DMS 273 (cell line): ENCODE data around the gene PPARG.
"Not testable (repeated sequence)": the region's sequence is repeated elsewhere in the genome, so short reads cannot be mapped to it uniquely, and the experiment has no call there.

Source experiments
- DNase-seq: peaks from one replicate; lab custom pipeline; 2025; ENCODE audit not compliant: unreplicated experiment; lab: John Stamatoyannopoulos, UW

The PPARG gene

DNA sequence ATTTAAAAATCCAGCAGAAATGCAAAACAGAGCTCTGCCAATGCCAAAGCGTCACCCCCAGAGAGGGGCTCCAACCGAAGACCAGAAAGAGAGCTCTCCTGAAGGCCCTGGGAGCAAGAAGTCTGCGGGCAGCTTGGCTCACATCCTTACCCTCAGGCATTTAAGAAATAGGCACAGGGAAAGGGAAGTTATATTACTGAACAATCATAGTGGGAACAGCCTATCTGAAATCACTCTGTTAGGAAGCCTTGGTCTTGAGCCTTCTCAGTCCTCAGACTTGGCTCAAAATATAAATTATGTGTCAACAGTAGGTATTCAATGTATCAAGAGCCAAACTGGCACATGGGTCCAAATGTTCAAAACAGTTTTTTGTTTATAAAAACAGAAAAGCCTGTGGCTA is 10.3 kb upstream of the PPARG start:
- no peak for DNase-seq

DNA sequence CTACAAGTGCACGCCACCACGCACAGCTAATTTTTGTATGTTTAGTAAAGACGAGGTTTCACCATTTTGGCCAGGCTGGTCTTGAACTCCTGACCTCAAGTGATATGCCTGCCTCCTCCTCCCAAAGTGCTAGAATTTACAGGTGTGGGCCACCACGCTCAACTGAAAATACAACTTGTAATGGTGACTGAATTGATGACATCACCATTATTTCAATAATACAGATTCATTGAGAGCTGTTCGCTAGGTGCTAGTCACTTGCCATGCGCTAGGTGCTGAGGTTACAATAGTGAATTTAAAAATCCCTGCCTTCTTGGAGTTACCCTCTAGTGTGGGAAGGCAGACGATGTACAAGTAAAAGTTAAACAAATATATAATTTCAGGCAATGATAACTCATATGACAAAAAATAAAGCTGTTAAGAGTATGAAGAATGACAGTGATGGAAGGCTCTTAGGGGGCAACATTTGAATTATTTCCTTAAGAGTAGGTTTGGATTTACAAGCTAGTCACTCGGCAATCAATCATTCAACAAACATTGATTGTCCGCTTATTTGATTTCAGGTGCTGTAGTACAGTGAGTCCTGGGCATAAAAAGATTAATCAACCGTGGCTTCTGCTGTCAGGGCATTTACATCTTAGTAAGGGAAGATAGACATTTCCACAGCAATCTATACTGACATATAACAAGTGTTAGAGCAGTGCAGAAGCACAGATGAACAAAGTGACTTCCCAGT is 9.1 kb upstream of the PPARG start:
- no peak for DNase-seq

DNA sequence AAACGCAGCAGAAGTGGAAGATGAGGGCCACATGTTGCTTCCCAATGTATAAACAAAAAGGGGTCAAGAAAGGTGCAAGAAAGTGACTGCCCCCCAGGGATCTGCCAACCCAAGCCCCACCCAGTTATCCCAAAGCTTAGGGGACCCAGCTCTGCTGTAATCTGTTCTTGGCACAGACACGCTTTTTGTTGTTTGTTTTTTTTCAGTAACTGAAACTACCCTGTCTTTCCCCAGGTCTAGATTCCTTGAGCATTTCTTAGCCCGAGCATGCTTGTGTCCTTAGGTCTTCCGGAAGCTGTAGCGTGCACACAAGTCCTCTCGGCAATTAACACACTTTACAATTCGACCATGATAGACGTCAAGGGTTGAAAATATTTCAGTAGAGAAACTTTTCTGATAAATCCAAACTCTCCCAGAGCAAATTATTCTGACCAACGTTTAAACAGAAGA is 8.5 kb upstream of the PPARG start:
- no peak for DNase-seq

DNA sequence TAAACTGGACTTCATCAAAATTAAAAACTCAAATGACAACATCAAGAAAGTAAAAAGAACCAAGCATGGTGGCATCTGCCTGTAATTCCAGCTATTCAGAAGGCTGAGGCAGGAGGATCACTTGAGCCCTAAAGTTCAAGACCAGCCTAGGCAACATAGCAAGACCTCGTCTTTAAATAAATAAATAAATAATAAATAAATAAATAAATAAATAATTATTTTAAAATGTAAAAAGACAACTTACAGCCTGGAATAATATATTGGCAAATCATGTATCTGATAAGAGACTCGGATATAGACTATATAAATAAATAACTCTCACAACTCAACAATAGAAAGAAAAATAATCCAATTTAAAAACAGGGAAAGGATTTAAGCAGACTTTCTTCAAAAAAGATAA is 4.3 kb upstream of the PPARG start:
- DNase-seq: no peak

DNA sequence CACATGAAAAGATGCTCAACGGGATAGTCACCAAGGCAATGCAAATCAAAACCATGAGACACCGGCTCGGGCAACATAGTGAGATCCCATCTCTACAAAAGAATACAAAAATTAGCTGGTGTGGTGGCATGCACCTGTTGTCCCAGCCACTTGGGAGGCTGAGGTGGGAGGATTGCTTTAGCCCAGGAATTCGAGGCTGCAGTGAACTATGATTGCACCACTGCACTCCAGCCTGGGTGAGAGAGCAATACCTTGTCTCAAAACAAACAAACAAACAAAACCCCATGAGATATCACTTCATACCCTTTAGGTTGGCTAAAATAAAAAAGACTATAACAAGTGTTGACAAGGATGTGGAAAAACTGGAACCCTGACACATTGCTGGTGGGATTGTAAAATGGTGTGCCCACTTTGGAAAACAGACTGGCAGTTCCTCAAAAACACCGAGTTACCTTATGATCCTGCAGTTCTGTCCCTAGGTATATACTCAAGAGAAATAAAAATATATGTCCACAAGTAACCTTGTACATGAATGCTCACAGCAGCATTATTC is 3.8 kb upstream of the PPARG start:
- DNase-seq: no peak

DNA sequence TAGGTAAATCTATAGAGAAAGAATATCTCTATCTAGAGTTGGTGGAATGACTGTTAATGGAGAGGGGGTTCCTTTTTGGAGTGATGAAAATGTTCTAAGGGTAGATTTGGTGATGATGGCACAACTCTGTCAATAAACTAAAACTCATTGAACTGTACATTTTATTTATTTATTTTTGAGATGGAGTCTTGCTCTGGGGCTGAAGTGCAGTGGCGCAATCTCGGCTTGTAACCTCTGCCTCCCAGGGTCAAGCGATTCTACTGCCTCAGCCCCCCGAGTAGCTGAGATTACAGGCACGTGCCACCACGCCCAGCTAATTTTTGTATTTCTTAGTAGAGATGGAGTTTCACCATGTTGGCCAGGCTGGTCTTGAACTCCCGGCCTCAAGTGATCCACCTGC is 3.1 kb upstream of the PPARG start:
- DNase-seq: not testable (repeated sequence)

DNA sequence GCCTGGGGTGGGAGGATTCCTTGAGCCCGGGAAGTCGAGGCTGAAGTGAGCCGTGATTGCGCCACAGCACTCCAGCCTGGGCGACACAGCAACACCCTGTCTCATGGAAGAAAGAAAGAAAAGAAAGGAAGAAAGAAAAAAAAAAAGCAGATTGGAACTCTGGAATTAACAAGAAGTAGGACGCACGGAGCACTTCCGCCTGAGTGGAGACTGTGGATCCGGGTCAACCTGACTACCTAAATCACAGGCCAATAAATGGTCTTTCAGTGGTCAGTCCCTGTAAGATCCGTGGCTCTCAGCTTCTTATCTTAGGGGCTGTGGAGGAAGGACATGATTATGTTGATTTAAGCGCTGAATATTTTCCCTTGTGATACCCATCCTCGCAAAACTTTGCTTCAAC is 2.4 kb upstream of the PPARG start:
- no peak for DNase-seq

DNA sequence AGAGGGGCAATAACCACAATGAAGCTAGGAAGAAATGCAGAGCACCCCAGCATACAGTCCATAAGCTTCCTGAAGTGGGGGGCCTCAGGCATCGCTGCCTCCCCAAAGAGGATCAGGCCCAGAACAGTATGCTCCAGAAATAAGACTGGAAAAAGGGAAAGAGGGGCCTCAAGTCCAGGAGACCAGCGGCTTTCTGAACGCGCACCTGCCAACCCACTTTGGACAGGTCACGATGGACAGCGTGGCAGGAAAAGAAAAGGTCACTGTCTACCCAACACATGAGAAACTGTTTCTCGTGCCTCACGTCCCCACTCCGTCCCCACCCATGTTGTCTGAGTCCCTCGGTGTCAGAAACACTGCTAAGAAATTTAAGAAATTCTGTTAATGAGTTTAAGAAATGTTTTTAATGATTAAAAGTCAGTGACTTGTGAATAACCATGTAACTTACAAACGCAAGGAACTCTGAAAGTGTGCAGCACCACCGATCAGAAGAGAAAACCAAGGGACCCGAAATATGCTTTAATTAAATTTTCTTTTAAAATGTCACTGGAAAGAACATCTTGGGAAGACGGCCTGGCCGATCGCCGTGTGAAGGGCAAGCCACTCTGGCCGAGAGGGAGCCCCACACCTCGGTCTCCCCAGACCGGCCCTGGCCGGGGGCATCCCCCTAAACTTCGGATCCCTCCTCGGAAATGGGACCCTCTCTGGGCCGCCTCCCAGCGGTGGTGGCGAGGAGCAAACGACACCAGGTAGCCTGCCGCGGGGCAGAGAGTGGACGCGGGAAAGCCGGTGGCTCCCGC is 1.7 kb upstream of the PPARG start:
- DNase-seq: peak; percentile 55

DNA sequence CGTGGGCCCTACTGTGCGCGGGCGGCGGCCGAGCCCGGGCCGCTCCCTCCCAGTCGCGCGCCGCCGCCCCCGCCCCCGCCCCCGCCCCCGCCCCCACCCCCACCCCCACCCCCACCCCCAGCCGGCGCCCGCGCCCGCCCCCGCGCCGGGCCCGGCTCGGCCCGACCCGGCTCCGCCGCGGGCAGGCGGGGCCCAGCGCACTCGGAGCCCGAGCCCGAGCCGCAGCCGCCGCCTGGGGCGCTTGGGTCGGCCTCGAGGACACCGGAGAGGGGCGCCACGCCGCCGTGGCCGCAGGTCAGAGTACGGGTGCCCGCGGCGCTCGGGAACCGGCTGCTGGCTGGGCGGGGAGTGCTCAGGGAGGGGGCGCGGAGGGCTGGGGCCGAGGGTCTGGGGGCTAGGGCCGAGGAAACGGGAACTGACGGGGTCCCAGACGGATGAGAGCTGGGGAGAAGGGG is 1.1 kb upstream of the PPARG start:
- peak; percentile 58 for DNase-seq

DNA sequence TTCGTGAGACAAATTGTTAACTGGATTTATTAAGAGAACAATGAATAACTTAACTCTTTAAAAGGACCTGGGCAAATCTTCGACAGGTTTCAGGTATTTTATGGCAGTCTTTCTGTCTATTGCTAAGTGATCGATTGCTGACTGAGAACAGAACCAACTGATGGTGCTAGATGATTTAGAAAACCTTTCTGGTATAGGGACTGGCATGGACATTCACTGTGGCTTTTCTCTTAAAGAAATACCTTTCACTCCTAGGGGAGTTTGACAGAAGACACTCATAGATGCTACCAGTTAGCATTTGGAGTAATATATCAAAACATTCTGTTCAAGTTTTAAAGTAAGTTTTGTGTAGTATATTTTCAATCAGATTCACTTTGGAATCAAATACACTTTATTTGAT is 654 bp downstream of the PPARG start:
- no peak for DNase-seq

DNA sequence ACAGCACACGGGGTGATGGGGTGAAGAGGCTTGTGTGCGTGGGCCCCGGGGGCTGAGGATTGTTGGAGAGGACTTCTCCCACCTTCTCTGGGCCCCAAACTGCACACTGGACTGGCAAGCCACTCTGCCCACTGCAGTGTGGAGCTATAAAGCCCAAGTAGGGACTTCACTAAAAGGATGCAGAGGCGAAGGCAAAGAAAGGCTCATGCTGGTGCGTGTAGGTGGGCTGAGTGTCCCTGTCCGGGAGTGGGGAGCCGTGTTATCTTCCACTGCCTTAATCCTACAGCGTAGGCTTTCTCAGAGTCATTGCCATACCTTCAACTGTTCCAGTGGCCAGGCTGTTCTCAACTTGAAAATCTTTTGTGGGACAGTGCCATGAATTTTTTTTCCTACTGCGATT is 3.9 kb downstream of the PPARG start:
- DNase-seq: no peak

DNA sequence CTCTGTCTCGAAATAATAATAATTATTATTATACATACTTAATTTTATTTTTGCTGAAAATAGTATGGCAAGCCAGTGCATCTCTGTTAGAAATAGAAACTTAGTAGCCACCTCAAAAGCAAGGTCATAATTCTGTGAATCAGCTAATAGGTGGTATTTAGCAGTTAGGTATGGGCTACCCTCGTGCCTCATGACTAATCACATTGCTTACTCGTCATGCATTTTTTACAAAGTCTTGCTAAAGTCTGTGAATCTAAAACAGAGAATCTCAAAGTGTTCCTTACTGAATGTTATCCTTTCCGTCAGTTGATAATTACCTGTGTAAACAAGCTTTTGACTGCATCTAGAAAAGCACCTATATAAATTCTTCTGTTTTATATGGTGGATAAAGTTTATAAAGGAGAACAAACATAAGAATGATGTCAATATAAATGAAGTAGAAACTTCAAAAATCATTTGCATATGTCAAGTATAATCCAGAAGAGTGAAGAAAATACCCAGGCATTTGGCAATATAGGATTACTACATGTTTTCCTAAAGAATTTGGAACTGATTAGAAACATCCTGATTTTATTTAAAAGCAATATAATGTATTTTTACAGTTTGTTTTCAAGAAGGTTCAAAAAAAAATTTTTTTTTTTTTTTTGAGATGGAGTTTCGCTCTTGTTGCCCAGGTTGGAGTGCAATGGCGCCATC is 6.2 kb downstream of the PPARG start:
- DNase-seq: no peak

DNA sequence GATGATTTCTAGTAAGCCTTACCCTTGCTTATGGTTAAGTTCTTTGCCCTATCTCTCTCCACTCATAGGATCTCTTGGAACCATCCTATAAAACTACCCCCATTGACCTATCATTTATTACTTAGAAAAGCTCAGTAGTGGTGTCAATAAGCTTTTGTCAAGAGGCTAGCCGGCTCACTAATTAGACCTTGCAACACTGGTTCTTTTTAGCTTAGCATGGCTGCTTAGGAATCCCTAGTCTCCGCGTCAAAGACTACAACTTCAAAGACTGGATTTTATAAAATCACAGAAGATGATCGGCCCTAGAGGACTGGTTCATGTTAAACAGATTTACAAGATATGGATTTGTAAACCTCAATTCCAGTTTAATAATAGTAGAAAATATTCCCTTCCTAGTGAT is 7.6 kb downstream of the PPARG start:
- DNase-seq: no peak

DNA sequence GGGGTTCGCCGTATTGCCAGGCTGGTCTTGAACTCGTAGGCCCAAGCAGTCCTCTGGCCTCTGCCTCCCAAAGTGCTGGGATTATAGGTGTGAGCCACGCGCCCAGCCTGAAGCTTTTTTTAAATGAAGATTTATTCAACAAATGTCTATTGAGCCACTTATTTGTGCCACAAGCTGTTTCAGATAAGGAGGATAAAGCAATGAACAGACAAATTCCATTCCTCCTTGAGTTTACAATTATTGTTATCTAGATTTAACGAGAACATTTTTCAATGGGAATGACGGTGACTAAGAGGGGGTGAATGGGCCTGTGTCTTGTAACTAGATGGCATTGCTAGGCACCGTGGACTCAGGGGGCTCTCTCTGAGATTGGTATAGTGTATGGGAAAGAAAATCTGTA is 10.2 kb downstream of the PPARG start:
- no peak for DNase-seq

DNA sequence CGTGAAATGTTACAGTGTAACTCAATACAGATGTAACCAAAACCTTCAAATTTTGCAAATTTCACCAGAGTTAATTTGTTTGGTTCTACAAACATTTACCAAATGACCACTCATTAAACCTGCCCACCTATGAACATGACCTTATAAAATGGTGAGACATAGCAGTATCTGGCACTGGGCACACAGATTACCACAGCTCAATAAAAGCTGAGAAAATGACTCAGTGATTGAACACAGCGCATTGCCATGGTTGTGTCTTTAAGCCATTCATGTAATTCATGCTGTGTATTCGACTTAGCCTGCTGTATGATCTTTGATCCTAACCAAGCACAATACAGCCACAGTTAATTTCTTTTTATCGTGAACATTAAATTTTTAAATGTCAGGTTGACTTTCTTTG is 11.3 kb downstream of the PPARG start:
- no peak for DNase-seq

DNA sequence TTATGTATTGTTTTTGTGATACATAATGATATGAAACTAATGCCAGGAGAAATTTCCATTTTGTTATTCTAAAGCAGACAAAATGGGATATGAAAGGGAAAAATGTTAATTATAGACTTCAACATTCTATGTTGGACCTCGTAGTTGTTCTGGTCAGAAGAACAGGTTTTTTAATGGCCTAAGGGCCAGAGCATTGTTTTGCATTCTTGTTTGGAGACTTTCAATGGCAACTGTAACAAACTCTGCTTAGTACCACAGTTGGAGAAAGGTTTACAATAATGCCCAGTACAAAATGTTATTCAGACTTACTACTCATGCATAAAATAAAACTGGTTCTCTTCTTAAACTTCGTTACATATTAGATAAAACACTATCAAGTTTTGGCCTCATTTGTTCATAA is 12.2 kb downstream of the PPARG start:
- no peak for DNase-seq

DNA sequence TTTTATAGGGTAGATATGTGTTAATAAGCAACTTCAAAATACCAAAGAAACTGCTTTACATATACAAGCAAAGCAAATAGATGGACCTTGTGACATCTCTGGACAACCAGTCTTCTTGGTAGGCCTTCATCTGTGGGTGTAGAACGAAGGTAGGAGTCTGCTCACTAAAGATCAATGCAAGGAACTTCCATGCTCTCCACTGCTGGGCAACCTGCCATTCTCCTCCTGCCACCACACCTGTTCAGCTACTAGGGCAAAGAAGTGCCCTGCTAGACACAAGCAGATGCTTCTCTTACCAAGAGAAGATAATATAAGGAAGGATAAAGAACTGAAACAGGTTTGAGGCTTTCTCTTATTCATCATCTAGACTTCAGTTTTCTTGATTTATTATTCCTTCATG is 12.6 kb downstream of the PPARG start:
- no peak for DNase-seq

DNA sequence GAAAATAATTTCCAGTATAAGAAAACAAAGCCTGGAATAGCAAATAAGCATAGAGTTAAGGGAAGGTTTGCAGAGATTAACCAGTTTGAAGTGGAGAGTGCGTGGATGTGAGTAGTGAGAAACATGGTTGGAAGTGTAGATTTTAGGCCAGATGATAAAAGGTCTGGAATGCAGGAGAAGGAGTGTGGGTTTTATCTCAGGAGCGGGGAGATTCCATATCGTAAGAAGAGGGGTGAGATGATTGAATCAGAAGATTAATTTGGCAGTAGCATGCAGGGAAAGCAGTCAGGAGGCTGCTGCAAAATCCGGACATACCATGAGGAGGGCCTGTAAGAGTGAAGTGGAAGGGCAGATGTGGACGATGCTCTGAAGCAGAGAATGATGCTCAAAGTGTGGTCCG is 13.7 kb downstream of the PPARG start:
- no peak for DNase-seq

DNA sequence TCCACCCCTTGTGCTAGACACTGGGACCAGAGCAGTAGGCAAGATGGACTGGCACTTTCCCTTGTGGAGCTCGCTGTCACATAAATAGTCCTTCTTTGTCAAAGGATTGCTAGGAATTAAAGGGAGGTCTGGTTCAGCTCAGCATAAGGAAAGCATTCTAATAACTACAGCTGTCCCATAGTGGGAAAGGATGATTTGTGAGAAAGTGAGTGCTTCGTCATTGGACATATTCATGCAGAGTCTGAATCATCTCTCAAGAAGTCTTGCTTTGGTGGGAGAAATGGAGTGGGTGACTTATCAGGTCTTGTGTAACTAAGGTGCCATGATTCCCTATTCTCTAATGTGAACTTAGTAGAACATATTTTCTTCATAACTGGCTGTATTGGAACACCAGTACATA is 14.7 kb downstream of the PPARG start:
- no peak for DNase-seq

DNA sequence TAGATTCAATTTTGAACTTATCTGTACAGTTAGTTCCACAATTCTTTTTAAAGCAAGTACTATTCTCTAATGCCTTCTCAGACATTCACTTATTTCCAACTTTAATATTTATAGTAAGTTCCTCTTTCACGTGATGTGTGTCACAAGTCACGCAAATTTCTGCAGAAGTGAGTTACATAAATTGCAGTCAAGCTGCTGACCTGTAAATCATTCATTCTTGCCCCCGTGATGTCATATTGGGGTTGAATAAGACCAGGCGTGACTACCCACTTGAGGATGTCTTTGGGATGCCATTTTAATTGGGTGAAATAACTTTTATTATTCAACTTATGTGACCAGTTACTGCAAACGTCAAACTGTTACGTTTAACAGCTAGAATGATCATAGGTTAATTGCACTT is 15.1 kb downstream of the PPARG start:
- no peak for DNase-seq

DNA sequence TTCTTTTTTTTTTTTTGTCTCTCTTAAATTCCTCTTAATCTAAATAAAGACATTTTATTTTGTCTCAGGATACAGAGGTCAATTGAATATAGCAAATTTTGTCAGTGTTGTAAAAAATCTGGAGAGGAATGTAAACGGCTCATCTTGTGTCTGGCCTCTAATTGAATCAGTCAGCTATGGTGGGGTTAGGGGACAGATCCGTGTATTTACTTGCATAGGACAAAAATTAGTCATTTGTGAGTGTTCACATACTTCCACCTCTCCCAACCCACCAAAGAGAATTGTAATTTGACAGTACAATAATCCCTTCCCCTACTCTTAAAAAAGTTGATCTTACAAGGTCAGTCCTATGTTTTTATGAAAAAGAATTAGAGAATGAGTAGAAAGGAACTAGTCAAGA is 18.3 kb downstream of the PPARG start:
- DNase-seq: no peak

DNA sequence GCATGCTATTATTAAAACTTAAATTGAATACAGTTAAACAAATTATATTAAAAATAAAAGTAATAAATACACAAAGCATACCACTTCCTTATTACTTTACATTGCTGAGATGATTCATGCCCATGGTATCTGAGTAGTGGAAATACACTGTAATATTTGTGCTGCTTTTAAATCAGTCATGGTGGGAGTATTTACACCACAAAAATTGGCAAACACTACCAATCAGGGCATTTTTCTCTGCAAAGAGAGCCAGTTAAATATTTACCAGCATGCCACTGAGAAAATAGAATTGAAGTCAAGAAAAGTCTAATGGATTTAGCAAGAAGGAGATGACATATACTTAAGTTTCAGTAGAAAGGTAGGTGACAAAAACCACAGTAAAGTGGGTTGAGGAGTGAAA is 19.6 kb downstream of the PPARG start:
- DNase-seq: no peak
